Activated effector memory CD4-positive, alpha-beta T cell treated with anti-CD3 and anti-CD28 coated beads, Interleukin-2, amount 50 U/mL, for 16 hours (primary cell): ENCODE results near the gene PSENEN.
"Not testable (repeated sequence)": the region's sequence is repeated elsewhere in the genome, so short reads cannot be mapped to it uniquely, and the experiment has no call there.

ENCODE experiments used
- DNase-seq: peaks from one replicate; pipeline ENCODE4 v3.0.0-alpha.2; 2020

The PSENEN gene

GRCh38 chr19:35753634-35754369 lies 8.4 kb downstream of the PSENEN start:
- DNase-seq, result no peak

- no peak for DNase-seq
Measured at GRCh38 chr19:35754370-35755130, 9.1 kb downstream of the PSENEN start.

- DNase-seq, result no peak
Measured at GRCh38 chr19:35755131-35755549, 9.7 kb downstream of the PSENEN start.

GRCh38 chr19:35755550-35756376 lies 10.3 kb downstream of the PSENEN start:
- peak; percentile 87 for DNase-seq

GRCh38 chr19:35756377-35757230 lies 11.2 kb downstream of the PSENEN start, which contains the start of gene HSPB6:
HSPB6 (minus strand) TSS chr19:35757029; CDS start chr19:35757008, 21 bp downstream.
- no peak for DNase-seq

- peak; percentile 69 for DNase-seq
Measured at GRCh38 chr19:35757231-35757748, 11.8 kb downstream of the PSENEN start.

GRCh38 chr19:35757749-35758608 lies 12.5 kb downstream of the PSENEN start, which contains the start of gene PROSER3:
PROSER3 (plus strand) TSS chr19:35758176; CDS start chr19:35758216, 40 bp downstream.
- peak; percentile 99 for DNase-seq

GRCh38 chr19:35759697-35760096 lies 14.2 kb downstream of the PSENEN start:
- no peak for DNase-seq

GRCh38 chr19:35760711-35761349 lies 15.4 kb downstream of the PSENEN start:
- DNase-seq, result no peak

GRCh38 chr19:35764432-35765315 lies 19.2 kb downstream of the PSENEN start:
- no peak for DNase-seq

GRCh38 chr19:35766571-35767104 lies 21.2 kb downstream of the PSENEN start:
- no peak for DNase-seq

- DNase-seq, result no peak
Measured at GRCh38 chr19:35767288-35768081, 22.0 kb downstream of the PSENEN start.

GRCh38 chr19:35768082-35768421 lies 22.6 kb downstream of the PSENEN start:
- no peak for DNase-seq

- DNase-seq, result not testable (repeated sequence)
Measured at GRCh38 chr19:35772362-35772761, 26.9 kb downstream of the PSENEN start.

GRCh38 chr19:35773020-35773806 lies 27.8 kb downstream of the PSENEN start:
- no peak for DNase-seq

GRCh38 chr19:35774274-35775045 lies 29.0 kb downstream of the PSENEN start:
- DNase-seq, result no peak

GRCh38 chr19:35775046-35775297 lies 29.5 kb downstream of the PSENEN start:
- DNase-seq, result no peak
